Breast epithelium (tissue), 4 donors: ENCODE data around the gene ACVR2A. TPM values are rescaled to one million over a fixed set of nuclear protein-coding genes. Genes with fewer than 3 reads are reported as not detected.
A peak's percentile ranks its signal among the peaks of the same experiment; 100 is the strongest.

Experiments used
- DNase-seq, 2 donors: peaks; one replicate each; pipeline ENCODE4 v3.0.0-alpha.2; 2019; ENCODE audit warnings: low spot score in 2 of 2
- H3K27ac ChIP-seq, 2 donors: fragments of 200-600 bp; sonication (generic) in 1 of 2; one replicate each; pipeline ENCODE4 v1.5.1; 2016 to 2019; ENCODE audit warnings: mild to moderate bottlenecking in 1 of 2
- H3K27me3 ChIP-seq, 2 donors: fragments of 200-600 bp; sonication (generic) in 1 of 2; one replicate each; pipeline versions ENCODE4 v1.5.1 to v1.6.0; 2017 to 2019; ENCODE audit warnings: control low read depth in 1 of 2, mild to moderate bottlenecking in 1 of 2
- H3K36me3 ChIP-seq: fragments of 200-600 bp; one replicate; pipeline ENCODE4 v1.5.1; 2019
- H3K4me1 ChIP-seq, 2 donors: fragments of 200-600 bp; sonication (generic); one replicate each; pipeline ENCODE4 v1.5.1; 2016 to 2019; ENCODE audit warnings: control low read depth in 1 of 2
- H3K4me3 ChIP-seq, 3 donors: fragments of 200-600 bp; sonication (generic); 1 replicate in 2 of 3; 2 replicates in 1 of 3; pipeline ENCODE4 v1.5.1; 2016 to 2019; ENCODE audit warnings: mild to moderate bottlenecking in 3 of 3, moderate library complexity in 2 of 3
- H3K9me3 ChIP-seq, 2 donors: fragments of 200-600 bp; sonication (generic) in 1 of 2; one replicate each; pipeline ENCODE4 v1.5.1; 2016 to 2019; ENCODE audit warnings: control low read depth in 1 of 2
- CTCF ChIP-seq, 3 donors: fragments of 450-650 bp; IDR thresholded peaks; one replicate each; pipeline ENCODE4 v1.5.1; 2016 to 2017; ENCODE audit warnings: antibody characterized with exemption in 3 of 3, mild to moderate bottlenecking in 3 of 3, moderate library complexity in 3 of 3
- POLR2A ChIP-seq: fragments of 450-650 bp; IDR thresholded peaks from one replicate; pipeline ENCODE4 v1.6.1; 2016; ENCODE audit warnings: antibody characterized with exemption, mild to moderate bottlenecking, moderate library complexity
- POLR2AphosphoS5 ChIP-seq, 3 donors: sonication (generic); formaldehyde crosslinking; IDR thresholded peaks; one replicate each; pipeline ENCODE4 v1.6.1; 2017; ENCODE audit warnings: antibody characterized with exemption in 3 of 3
- intact Hi-C: fragments of 100-400 bp; cut with DNase I; formaldehyde crosslinking; loops from one replicate; pipeline ENCODE4 v1.15.1; 2023; ENCODE audit warnings: low total_unique reads
- total RNA-seq, 3 donors: library from RNA; depleted of rRNA; stranded (reverse); fragments of >200 nt; gene quantifications; one replicate each; pipeline ENCODE4 v1.1.0, GENCODE V29; 2016

Gene ACVR2A
- total RNA-seq, 3 donors from 2014 or later: 14.9 to 39.8 (median 26.5) TPM

GRCh38 chr2:147836099-147836498, 8.7 kb upstream of the ACVR2A start:
- Histone ChIP-seq H3K27ac (no peak overlapping the region), H3K36me3 (no peaks in the 10 kb centered on the region), H3K27me3 (no peaks in the 10 kb centered on the region), H3K4me1 (no peaks in the 10 kb centered on the region), H3K9me3 (no peaks in the 10 kb centered on the region), H3K4me3 (no peak overlapping the region)
- intact Hi-C loops: no loop called here
- DNase-seq: no peak
- TF ChIP-seq POLR2AphosphoS5 (IDR thresholded peaks at IDR 0.05) (no peak), POLR2A (no peak), CTCF (IDR thresholded peaks at IDR 0.05) (no peak)

GRCh38 chr2:147843391-147843863, 1.4 kb upstream of the ACVR2A start:
- H3K27ac ChIP-seq: peak overlapping the region; percentile 96 to 99
- H3K36me3 ChIP-seq: no peaks in the 10 kb centered on the region
- H3K27me3 ChIP-seq: no peaks in the 10 kb centered on the region
- H3K4me3 ChIP-seq: peak overlapping the region; percentile 77 to 91 (median 80)
- intact Hi-C loops: loop anchor here (2.0 kb wide), 1 partner anchor 59 kb away; no protein-coding TSS in a partner anchor
- no peak for DNase-seq
- no peak for TF ChIP-seq CTCF (IDR thresholded peaks at IDR 0.05)
- TF ChIP-seq POLR2A: no peak
- no peak for TF ChIP-seq POLR2AphosphoS5 (IDR thresholded peaks at IDR 0.05)
- H3K9me3 ChIP-seq: no peaks in the 10 kb centered on the region
- no peaks in the 10 kb centered on the region for H3K4me1 ChIP-seq

GRCh38 chr2:147843864-147844696, 749 bp upstream of the ACVR2A start:
- DNase-seq: peak; percentile 83 to 89
- Histone ChIP-seq H3K27me3 (no peaks in the 10 kb centered on the region), H3K27ac (peak overlapping the region; percentile 96 to 99), H3K9me3 (no peaks in the 10 kb centered on the region), H3K4me1 (no peaks in the 10 kb centered on the region), H3K36me3 (no peaks in the 10 kb centered on the region), H3K4me3 (peak overlapping the region; percentile 77 to 91 (median 80))
- intact Hi-C loops: loop anchor here (2.0 kb wide), 1 partner anchor 59 kb away; no protein-coding TSS in a partner anchor
- no peak for TF ChIP-seq POLR2A
- TF ChIP-seq CTCF (IDR thresholded peaks at IDR 0.05): peak in 2 of 3 donors; percentile 24 to 26
- peak in 2 of 3 donors; percentile 44 to 49 for TF ChIP-seq POLR2AphosphoS5 (IDR thresholded peaks at IDR 0.05)

- TF ChIP-seq CTCF (IDR thresholded peaks at IDR 0.05): no peak
- no peak for TF ChIP-seq POLR2A
- TF ChIP-seq POLR2AphosphoS5 (IDR thresholded peaks at IDR 0.05): no peak
- Histone ChIP-seq H3K4me1 (no peaks in the 10 kb centered on the region), H3K4me3 (peak overlapping the region; percentile 77 to 91 (median 80)), H3K27me3 (no peaks in the 10 kb centered on the region), H3K27ac (peak overlapping the region; percentile 77 to 96), H3K9me3 (no peaks in the 10 kb centered on the region), H3K36me3 (no peaks in the 10 kb centered on the region)
- intact Hi-C loops: no loop called here
- no peak for DNase-seq
Measured at GRCh38 chr2:147845411-147845971, 662 bp downstream of the ACVR2A start.
